Mucosa of stomach (tissue), 1 donor: Measurements from ENCODE around the gene ERC2.

Experiments used
- H3K27me3 ChIP-seq: one replicate; pipeline ENCODE4 v1.7.0; 2013; ENCODE audit warnings: mild to moderate bottlenecking, low read length; ENCODE audit not compliant: control insufficient read depth, insufficient read depth
- H3K36me3 ChIP-seq: one replicate; pipeline ENCODE4 v1.7.0; 2013; ENCODE audit warnings: low read length; ENCODE audit not compliant: control insufficient read depth, insufficient read depth
- H3K4me1 ChIP-seq: one replicate; pipeline ENCODE4 v1.7.0; 2013; ENCODE audit warnings: mild to moderate bottlenecking, low read length; ENCODE audit not compliant: control insufficient read depth, insufficient read depth
- H3K4me3 ChIP-seq: one replicate; pipeline ENCODE4 v1.7.0; 2013; ENCODE audit warnings: low read length
- H3K9ac ChIP-seq: one replicate; pipeline ENCODE4 v1.7.0; 2013; ENCODE audit warnings: mild to moderate bottlenecking, low read length, moderate library complexity
- H3K9me3 ChIP-seq: one replicate; pipeline ENCODE4 v1.7.0; 2013; ENCODE audit warnings: mild to moderate bottlenecking, low read length, moderate library complexity; ENCODE audit not compliant: control insufficient read depth
- donor health status: Pancreatic carcinoma.

ERC2 gene

DNA sequence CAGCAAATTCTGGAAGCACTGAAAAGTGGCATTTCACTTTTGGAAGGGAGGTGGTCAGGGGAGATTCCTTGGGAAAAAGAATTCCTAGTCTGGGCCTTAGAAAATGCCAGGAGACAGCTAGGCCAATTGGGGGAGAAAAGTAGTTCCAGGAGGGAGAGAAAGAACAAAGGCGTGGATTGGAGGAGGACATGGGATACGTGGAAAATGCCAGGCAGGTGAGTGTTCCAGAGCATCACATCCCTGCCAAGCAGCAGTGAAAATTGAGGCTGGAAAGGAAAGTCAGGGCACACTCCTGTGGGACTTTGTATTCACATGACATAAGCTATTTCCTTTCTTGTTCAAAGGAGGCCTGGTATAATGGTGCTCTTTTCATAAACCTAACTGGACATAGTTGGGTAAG, 846.6 kb downstream of the ERC2 start:
- Histone ChIP-seq H3K9ac (no peak overlapping the region), H3K27me3 (no peaks in the 10 kb centered on the region), H3K36me3 (no peaks in the 10 kb centered on the region), H3K4me3 (no peak overlapping the region), H3K9me3 (no peaks in the 10 kb centered on the region), H3K4me1 (no peaks in the 10 kb centered on the region)

- Histone ChIP-seq H3K36me3 (no peaks in the 10 kb centered on the region), H3K9me3 (no peaks in the 10 kb centered on the region), H3K9ac (no peak overlapping the region), H3K4me3 (no peak overlapping the region), H3K4me1 (no peaks in the 10 kb centered on the region), H3K27me3 (no peaks in the 10 kb centered on the region)
Measured at GRCh38 chr3:55621026-55621422, 847.2 kb downstream of the ERC2 start.

- Histone ChIP-seq H3K36me3 (no peaks in the 10 kb centered on the region), H3K9ac (no peak overlapping the region), H3K9me3 (no peaks in the 10 kb centered on the region), H3K4me3 (no peak overlapping the region), H3K4me1 (no peaks in the 10 kb centered on the region), H3K27me3 (no peaks in the 10 kb centered on the region)
Measured at GRCh38 chr3:55620351-55621025, 847.8 kb downstream of the ERC2 start.

GRCh38 chr3:55619046-55619808, 849.0 kb downstream of the ERC2 start:
- no peaks in the 10 kb centered on the region for H3K27me3 ChIP-seq

GRCh38 chr3:55617385-55617784, 850.9 kb downstream of the ERC2 start:
- H3K4me1 ChIP-seq: no peaks in the 10 kb centered on the region

More at GRCh38 chr3:55619046-55619808, 849.0 kb downstream of the ERC2 start:
- no peaks in the 10 kb centered on the region for H3K9me3 ChIP-seq
- H3K9ac ChIP-seq: no peak overlapping the region
- H3K4me1 ChIP-seq: no peaks in the 10 kb centered on the region
- H3K36me3 ChIP-seq: no peaks in the 10 kb centered on the region
- no peak overlapping the region for H3K4me3 ChIP-seq

DNA sequence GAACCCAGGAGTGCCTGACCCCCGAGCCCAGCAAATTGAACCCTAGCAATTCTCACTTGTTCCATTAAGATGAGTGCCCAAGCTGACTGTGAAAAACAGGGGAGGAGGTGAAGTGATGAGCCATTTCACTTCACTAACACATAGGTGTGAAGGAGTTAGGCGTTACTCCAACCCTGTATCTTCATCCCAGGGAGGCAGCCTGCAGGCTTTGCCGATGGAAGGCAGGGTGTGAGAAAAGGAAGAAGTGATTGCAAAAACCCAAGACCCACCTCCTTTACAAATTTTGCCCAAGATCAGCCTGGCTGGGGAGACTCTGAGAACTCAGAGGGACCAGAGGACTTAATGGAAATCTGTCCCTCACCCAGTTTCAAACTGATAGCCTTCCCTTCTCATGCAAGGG, 851.5 kb downstream of the ERC2 start:
- H3K4me3 ChIP-seq: no peak overlapping the region
- H3K9me3 ChIP-seq: no peaks in the 10 kb centered on the region
- H3K36me3 ChIP-seq: no peaks in the 10 kb centered on the region
- H3K4me1 ChIP-seq: no peaks in the 10 kb centered on the region
- no peaks in the 10 kb centered on the region for H3K27me3 ChIP-seq
- no peak overlapping the region for H3K9ac ChIP-seq

More at GRCh38 chr3:55617385-55617784, 850.9 kb downstream of the ERC2 start:
- H3K36me3 ChIP-seq: no peaks in the 10 kb centered on the region
- no peaks in the 10 kb centered on the region for H3K27me3 ChIP-seq
- H3K4me3 ChIP-seq: no peak overlapping the region
- no peak overlapping the region for H3K9ac ChIP-seq
- no peaks in the 10 kb centered on the region for H3K9me3 ChIP-seq

DNA sequence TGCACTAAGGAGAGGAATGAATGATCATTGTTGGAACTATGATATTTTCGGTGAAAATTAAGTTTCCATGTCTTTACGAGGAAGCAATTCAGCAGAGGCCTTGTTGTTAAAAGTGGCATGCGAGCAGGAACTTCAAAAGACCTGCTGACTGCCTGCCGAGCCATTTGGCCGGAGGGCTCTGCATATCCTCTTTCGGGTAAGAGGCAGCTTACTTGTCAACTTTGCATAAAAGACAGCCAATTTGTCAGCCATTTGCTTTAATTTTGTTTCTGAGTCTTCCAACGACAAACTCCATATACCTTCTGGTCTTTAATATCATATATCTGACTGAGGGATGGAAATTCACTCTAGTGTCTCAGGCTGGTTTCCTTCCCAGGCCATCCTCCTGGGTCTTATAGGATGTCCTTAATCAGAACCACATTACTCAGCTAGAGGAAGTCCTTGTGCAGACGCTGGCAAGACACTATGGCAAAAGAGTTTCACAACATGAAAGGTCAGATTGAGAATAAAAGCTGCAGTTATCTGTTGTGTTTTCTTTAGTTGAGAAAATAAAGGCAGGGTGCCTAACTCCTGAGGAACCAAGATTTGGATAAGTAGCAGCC, 852.5 kb downstream of the ERC2 start:
- no peaks in the 10 kb centered on the region for H3K4me1 ChIP-seq
- no peaks in the 10 kb centered on the region for H3K36me3 ChIP-seq
- H3K9me3 ChIP-seq: no peaks in the 10 kb centered on the region
- H3K4me3 ChIP-seq: no peak overlapping the region
- no peak overlapping the region for H3K9ac ChIP-seq
- no peaks in the 10 kb centered on the region for H3K27me3 ChIP-seq

DNA sequence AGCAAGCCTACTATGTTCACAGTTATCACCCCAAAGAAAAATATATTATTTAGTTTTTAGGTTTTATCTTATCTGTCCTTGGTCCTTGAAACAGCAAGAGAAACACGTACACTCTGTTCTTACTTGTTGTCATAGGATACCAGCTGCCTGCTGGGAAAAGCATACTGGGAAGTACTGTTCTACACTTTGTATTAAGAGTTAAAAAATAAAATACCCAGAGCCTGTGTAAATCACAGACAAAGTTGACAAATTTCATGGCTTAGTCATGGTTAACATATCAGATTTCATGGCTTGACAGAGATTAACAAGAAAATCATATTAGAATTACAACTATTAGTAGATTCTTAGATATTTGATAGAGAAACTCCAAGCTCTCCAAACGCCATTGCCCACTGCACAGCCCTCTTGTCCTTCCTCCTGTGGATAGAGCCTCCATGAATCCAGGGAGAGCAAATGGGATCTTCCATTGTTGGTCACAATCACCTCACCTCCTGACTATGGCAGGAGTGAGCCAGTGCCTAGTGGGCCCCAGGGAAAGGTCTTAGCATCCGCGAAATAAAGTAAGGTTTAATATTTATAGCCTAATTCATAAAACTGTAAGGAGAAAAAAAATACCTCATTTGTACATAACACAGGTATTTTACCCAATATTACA, 853.1 kb downstream of the ERC2 start:
- Histone ChIP-seq H3K9me3 (no peaks in the 10 kb centered on the region), H3K4me3 (no peak overlapping the region), H3K4me1 (no peaks in the 10 kb centered on the region), H3K27me3 (no peaks in the 10 kb centered on the region), H3K36me3 (no peaks in the 10 kb centered on the region), H3K9ac (no peak overlapping the region)

DNA sequence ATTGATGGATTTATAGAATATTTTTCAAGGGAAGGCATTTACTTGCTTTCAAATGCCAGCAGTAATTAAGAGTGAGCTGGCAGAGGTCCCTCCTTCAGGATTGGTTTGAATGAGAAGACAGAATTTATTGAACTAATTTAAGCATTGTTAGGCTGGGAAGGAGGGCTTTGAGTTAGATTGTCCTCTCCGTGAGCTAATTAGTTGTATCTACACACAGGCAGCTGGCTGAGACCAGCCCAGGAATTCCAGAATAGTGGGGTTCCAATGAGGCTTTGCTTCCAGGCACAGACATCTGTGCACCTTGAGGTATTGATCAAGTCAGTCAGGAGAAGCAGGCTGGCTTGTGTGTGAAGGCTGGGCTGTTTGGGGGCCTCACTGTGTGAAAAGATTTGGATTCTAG, 857.1 kb downstream of the ERC2 start:
- H3K27me3 ChIP-seq: peaks cover 3% of the 10 kb centered on the region
- no peaks in the 10 kb centered on the region for H3K36me3 ChIP-seq
- no peaks in the 10 kb centered on the region for H3K4me1 ChIP-seq
- no peaks in the 10 kb centered on the region for H3K9me3 ChIP-seq
- H3K9ac ChIP-seq: no peak overlapping the region
- no peak overlapping the region for H3K4me3 ChIP-seq

DNA sequence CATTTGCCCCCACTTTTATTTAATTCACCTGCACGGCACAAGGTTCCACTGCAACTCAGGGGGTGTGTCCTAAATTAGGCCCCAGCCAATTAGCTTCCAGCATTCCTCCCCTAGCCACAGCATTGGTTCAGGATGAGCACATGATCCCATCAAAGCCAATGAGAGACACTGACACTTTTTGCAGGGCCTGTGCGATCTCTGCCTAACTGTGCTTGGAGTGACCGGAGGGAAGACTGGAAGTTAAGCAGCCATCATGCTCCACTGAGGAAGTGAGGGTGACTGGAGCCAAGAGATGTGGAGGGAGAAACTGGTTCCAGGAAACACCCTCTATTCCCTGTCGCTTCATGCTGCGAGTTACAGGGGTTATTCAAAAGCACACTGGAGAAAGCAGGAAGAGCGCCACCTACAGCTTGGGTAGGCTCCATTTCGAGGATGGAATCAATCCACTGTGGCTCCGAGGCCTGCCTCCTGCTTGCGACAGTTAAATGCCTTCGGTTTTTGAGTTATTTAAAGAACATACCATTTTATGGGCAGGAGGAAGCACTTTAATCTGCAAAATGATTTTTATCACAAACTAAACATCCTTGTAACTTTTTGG, 858.9 kb downstream of the ERC2 start:
- Histone ChIP-seq H3K4me1 (no peaks in the 10 kb centered on the region), H3K4me3 (no peak overlapping the region), H3K36me3 (no peaks in the 10 kb centered on the region), H3K9me3 (no peaks in the 10 kb centered on the region), H3K27me3 (peaks cover 3% of the 10 kb centered on the region), H3K9ac (no peak overlapping the region)

- no peaks in the 10 kb centered on the region for H3K4me1 ChIP-seq
- no peak overlapping the region for H3K4me3 ChIP-seq
- no peak overlapping the region for H3K9ac ChIP-seq
Measured at GRCh38 chr3:55608301-55608937, 859.8 kb downstream of the ERC2 start.

More at GRCh38 chr3:55608301-55608937, 859.8 kb downstream of the ERC2 start:
- no peaks in the 10 kb centered on the region for H3K9me3 ChIP-seq
- H3K27me3 ChIP-seq: peaks cover 3% of the 10 kb centered on the region
- no peaks in the 10 kb centered on the region for H3K36me3 ChIP-seq
